ENCODE measurements around the gene CAMSAP2.

CAMSAP2 gene

DNA sequence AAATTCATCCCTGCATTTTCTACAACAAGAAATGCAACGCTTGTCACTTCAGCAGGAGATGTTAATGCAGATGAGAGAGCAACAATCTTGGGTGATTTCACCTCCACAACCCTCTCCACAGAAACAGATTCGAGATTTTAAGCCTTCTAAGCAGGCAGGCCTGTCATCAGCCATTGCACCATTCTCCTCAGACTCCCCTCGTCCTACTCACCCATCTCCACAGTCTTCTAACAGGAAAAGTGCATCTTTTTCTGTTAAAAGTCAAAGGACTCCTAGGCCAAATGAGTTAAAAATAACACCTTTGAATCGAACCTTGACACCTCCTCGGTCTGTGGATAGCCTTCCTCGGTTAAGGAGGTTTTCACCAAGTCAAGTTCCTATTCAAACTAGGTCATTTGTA lies 110.7 kb downstream of the CAMSAP2 start:
- no peak for DNase-seq (ENCODE audit: low read depth, low spot score)

GRCh38 chr1:200850554-200850953 lies 111.9 kb downstream of the CAMSAP2 start:
- no peak for DNase-seq (ENCODE audit: low read depth, low spot score)

- no peak for DNase-seq (ENCODE audit: low read depth, low spot score)
These were observed 118.1 kb downstream of the CAMSAP2 start for GRCh38 chr1:200856716-200857357.

DNA sequence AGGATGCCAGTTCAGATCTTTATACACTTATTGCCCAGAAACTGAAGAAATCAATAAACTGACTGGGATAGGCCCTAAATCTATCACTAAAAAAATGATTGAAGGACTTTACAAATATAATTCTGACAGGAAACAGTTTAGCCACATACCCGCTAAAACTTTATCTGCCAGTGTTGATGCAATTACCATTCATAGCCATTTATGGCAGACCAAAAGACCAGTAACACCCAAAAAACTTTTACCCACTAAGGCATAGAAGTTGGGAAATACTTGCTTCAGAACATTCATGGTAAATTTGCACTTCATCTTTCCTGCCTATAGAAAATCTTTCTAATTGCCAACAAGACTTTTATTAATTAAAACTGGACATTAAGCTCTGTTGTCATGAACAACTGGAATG lies 119.1 kb downstream of the CAMSAP2 start:
- DNase-seq (ENCODE audit: low read depth, low spot score) = no peak

- no peak for DNase-seq (ENCODE audit: low read depth, low spot score)
These were observed 123.4 kb downstream of the CAMSAP2 start for GRCh38 chr1:200861937-200862647.

DNA sequence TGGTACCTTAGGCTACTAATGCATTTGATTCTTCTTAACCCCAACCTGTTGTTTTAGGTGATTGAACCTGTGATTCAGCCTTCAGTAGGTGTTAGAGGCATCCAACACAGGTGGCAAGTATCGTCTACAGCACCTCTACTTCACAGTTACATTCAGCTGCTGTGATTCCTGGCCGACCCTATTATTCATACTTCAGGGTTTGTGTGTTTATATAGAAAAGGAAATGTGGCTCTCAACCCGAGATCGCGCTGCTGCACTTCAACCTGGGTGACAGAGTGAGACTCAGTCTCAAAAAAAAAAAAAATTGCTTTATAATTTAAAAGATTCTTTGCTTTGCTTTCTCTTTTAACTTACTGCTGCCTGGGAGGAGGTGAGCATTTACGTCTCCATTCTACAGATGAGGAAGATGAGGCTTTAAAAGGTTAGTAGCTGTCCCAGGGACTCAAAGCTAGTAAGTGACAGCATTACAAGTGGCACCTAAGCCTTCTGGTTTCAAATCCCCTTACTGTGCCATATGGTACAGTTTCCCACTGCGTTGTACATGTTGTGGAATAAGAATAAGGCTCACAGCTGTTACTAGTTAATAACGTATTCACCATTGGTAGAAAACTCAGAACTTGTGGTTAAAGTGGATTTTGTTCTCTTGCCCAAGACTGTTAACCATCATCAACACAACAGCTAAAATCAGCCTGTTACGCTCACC lies 124.2 kb downstream of the CAMSAP2 start:
- no peak for DNase-seq (ENCODE audit: low read depth, low spot score)

GRCh38 chr1:200866116-200866515 lies 127.4 kb downstream of the CAMSAP2 start:
- DNase-seq (ENCODE audit: low read depth, low spot score) = no peak

- no peak for DNase-seq (ENCODE audit: low read depth, low spot score)
These were observed 127.8 kb downstream of the CAMSAP2 start for GRCh38 chr1:200866521-200866920.

DNA sequence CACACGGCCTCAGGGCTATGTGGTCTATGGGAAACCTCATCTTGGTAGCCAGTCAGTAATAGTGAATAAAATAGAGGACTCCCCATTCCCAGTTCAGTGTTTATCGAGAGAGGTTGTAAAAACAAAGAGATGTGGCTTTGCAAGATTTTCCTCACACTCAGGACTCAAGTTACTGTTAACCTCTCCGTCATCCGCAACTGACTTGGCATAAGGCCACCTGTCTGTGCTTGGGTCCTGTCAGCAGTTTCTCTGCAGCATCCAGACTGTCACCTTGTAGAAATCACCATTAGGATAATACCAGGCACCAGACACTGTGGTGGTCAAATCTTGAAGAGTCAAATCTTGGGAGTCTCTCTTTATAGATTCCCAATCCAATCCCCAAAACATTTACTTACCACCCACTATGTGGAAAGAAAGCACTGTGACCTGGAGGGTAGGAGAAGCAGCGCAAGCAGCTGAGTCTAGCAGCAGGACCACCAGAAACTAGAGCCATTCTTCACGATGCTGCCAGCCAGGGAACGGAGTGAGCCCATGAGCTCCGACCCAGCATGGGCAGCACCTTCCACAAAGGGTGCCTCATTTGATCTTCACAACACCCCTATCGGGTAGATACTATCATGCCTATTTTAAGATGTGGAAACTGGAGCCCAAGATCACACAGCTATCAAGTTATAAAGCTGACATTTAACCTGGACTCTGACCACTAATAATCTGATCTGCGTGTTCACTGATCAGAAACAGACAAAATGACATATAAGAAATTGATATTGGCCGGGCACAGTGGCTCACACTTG lies 128.5 kb downstream of the CAMSAP2 start:
- no peak for DNase-seq (ENCODE audit: low read depth, low spot score)

- no peak for DNase-seq (ENCODE audit: low read depth, low spot score)
These were observed 130.7 kb downstream of the CAMSAP2 start for GRCh38 chr1:200869376-200869752.

DNA sequence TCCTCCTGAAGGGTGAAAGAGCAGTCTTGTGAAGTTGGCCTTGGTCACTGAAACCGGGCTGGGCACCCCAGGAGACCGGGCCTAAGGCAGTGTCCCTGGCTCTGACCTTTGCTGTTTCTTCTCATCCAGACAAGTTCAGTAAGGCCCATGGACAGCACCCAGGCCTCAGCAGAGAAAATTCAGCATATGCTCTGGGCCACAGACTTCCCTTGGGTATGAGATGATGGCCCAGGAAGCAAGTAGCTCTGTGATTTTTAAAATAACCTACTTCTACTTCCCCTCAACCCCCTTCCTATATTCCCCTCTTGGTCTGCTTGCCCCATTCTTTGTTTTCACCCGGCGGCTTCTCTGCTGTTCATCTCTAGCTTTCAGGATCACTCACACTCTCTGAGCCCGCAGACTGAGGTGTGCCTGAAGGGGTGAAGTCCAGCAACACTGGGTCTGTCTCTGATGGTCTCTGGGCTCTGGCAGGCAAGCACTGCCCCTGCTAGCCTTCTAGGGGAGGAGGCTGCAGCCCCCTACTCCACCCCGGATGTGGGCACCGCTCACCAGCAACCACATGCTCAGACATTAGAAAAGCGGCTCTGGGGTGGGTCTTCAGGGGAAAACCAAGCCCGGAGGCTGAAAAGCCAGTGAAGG lies 131.2 kb downstream of the CAMSAP2 start:
- no peak for DNase-seq (ENCODE audit: low read depth, low spot score)

- DNase-seq (ENCODE audit: low read depth, low spot score) = no peak
These were observed 133.9 kb downstream of the CAMSAP2 start, which contains the start of gene GPR25 for GRCh38 chr1:200872446-200873115. Gene GPR25 (plus strand): TSS chr1:200872981. CDS start chr1:200873038, 57 bp downstream.

GRCh38 chr1:200873116-200873670 lies 134.5 kb downstream of the CAMSAP2 start:
- no peak for DNase-seq (ENCODE audit: low read depth, low spot score)

DNA sequence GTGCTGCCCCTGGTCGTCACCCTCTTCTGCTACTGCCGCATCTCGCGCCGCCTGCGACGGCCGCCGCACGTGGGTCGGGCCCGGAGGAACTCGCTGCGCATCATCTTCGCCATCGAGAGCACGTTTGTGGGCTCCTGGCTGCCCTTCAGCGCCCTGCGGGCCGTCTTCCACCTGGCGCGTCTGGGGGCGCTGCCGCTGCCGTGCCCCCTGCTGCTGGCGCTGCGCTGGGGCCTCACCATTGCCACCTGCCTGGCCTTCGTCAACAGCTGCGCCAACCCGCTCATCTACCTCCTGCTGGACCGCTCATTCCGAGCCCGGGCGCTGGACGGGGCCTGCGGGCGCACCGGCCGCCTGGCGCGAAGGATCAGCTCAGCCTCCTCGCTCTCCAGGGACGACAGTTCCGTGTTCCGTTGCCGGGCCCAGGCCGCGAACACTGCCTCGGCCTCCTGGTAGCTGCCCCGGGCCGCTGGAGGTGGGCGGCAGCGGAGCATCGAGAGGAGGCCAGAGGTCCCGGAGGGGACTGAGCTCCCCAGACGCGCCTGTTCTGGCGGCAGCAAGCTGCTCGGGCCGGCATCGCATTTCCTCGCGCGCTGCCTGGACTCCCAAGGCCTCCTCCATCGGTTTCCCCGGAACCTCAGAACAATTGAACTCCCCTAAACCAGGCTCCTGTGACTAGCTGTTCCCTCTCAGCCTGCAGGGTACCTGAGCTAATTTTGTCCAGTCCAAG lies 135.1 kb downstream of the CAMSAP2 start:
- DNase-seq (ENCODE audit: low read depth, low spot score) = no peak

DNA sequence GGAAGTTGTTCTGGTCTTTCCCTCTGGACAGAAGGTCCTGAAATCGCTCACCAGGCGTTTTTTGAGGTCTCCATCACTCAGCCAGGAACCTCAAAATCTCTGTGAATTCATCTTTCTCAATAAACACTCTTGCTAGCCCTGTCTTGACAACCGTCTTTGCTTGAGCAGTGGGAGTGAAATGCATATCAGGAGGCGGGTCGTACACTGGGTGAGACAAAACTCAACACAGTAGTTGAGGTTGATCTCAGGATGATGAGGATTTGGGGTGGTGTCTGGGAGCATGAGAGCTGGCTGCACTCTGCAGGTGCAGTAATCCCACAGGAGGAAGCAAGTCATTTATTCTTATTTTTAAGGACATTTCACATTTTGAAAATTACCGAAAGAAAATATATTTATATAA lies 136.0 kb downstream of the CAMSAP2 start:
- no peak for DNase-seq (ENCODE audit: low read depth, low spot score)

DNA sequence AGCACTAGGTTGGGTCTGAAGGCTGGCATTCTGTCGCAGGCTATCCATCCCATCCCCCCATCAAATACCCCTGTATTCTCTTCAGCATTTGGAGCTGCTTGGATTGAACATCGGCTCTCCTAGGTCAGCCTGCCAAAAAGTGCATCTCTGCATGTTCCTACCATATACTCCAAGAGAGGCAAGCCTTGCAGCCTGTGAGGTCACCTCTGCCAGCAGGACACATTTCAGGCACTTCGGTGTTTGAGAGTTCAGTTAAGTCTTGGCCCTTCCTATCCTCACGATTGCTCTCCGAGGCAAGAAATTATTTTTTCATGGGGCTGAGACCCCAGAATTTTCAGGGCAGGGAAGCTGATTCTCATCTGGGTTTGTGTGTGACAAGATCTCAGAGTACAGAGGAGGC lies 136.7 kb downstream of the CAMSAP2 start:
- no peak for DNase-seq (ENCODE audit: low read depth, low spot score)

- no peak for DNase-seq (ENCODE audit: low read depth, low spot score)
These were observed 138.3 kb downstream of the CAMSAP2 start for GRCh38 chr1:200877010-200877409.

- no peak for DNase-seq (ENCODE audit: low read depth, low spot score)
These were observed 139.3 kb downstream of the CAMSAP2 start for GRCh38 chr1:200877839-200878551.

DNA sequence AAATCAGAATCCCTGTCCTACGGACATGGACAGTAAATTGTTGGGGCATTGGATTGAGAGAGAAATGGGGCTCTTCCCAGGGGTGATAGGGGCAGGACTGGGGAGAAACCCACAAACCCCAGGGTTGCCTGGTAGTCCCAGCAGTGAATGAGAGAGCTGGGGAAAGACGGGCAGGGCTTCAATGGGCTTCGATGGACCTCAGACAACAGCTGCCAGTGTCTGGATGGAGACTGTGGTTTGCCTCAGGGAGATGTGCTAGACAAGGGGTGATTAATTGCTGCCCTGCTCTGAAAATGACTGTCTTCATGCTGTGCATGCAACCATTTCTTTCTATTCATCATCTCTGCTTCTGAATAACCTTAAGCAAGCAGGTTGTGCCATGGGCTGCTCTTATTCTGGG lies 141.5 kb downstream of the CAMSAP2 start:
- DNase-seq (ENCODE audit: low read depth, low spot score) = no peak

All from activated naive CD8-positive, alpha-beta T cell treated with anti-CD3 and anti-CD28 coated beads, Interleukin-2, amount 50 U/mL, for 16 hours (primary cell).